ENCODE data around the gene TRIAP1. TPM values are rescaled to one million over a fixed set of nuclear protein-coding genes. Genes with fewer than 3 reads are reported as not detected.
A peak's percentile ranks its signal among the peaks of the same experiment; 100 is the strongest.
"Not testable (repeated sequence)": the region's sequence is repeated elsewhere in the genome, so short reads cannot be mapped to it uniquely, and the experiment has no call there.

Gene TRIAP1
- 16.1 TPM for total RNA-seq

GRCh38 chr12:120445911-120446843 lies at the start of gene TRIAP1, which contains the start of gene GATC:
Gene TRIAP1, minus strand, starts transcription at chr12:120446384. Its CDS starts 12 bp downstream, at chr12:120446372.
Gene GATC, plus strand, starts transcription at chr12:120446444. Its CDS starts 37 bp downstream, at chr12:120446481.
- DNase-seq (ENCODE audit: low spot score): peak; percentile 85

GRCh38 chr12:120495186-120495730 lies 49.1 kb upstream of the TRIAP1 start:
- DNase-seq (ENCODE audit: low spot score): no peak

- DNase-seq (ENCODE audit: low spot score): peak; percentile 13
Observed at GRCh38 chr12:120490833-120491512, 44.8 kb upstream of the TRIAP1 start.

GRCh38 chr12:120490325-120490724 lies 44.1 kb upstream of the TRIAP1 start:
- DNase-seq (ENCODE audit: low spot score): no peak

GRCh38 chr12:120489018-120489417 lies 42.8 kb upstream of the TRIAP1 start:
- no peak for DNase-seq (ENCODE audit: low spot score)

- DNase-seq (ENCODE audit: low spot score): no peak
Observed at GRCh38 chr12:120488057-120488640, 42.0 kb upstream of the TRIAP1 start.

GRCh38 chr12:120487552-120487951 lies 41.4 kb upstream of the TRIAP1 start:
- DNase-seq (ENCODE audit: low spot score): not testable (repeated sequence)

- DNase-seq (ENCODE audit: low spot score): no peak
Observed at GRCh38 chr12:120485961-120486881, 40.0 kb upstream of the TRIAP1 start.

- DNase-seq (ENCODE audit: low spot score): no peak
Observed at GRCh38 chr12:120483621-120484020, 37.4 kb upstream of the TRIAP1 start.

- no peak for DNase-seq (ENCODE audit: low spot score)
Observed at GRCh38 chr12:120481022-120481767, 35.0 kb upstream of the TRIAP1 start.

- no peak for DNase-seq (ENCODE audit: low spot score)
Observed at GRCh38 chr12:120480211-120480610, 34.0 kb upstream of the TRIAP1 start.

GRCh38 chr12:120479458-120479857 lies 33.3 kb upstream of the TRIAP1 start:
- no peak for DNase-seq (ENCODE audit: low spot score)

- no peak for DNase-seq (ENCODE audit: low spot score)
Observed at GRCh38 chr12:120475643-120476042, 29.5 kb upstream of the TRIAP1 start.

GRCh38 chr12:120474616-120474960 lies 28.4 kb upstream of the TRIAP1 start:
- DNase-seq (ENCODE audit: low spot score): peak; percentile 48

GRCh38 chr12:120473807-120474615 lies 27.8 kb upstream of the TRIAP1 start:
- no peak for DNase-seq (ENCODE audit: low spot score)

- DNase-seq (ENCODE audit: low spot score): no peak
Observed at GRCh38 chr12:120472521-120472920, 26.3 kb upstream of the TRIAP1 start.

- peak; percentile 10 for DNase-seq (ENCODE audit: low spot score)
Observed at GRCh38 chr12:120470150-120470784, 24.1 kb upstream of the TRIAP1 start.

- peak; percentile 96 for DNase-seq (ENCODE audit: low spot score)
Observed at GRCh38 chr12:120469450-120470149, 23.4 kb upstream of the TRIAP1 start, which contains the start of gene SRSF9. Gene SRSF9, minus strand, starts transcription at chr12:120469748. Its CDS starts 139 bp downstream, at chr12:120469609.

All from mucosa of gallbladder (tissue), 1 donor.